Measurements from ENCODE around the gene PEG3.

PEG3 gene

GRCh38 chr19:56827708-56828107 lies 12.8 kb downstream of the PEG3 start:
- no peak for DNase-seq (ENCODE audit: extremely low spot score)
- no peak for TF ChIP-seq PKNOX1 (IDR thresholded peaks at IDR 0.05)
- no peak for TF ChIP-seq FOXK2 (IDR thresholded peaks at IDR 0.05)
- TF ChIP-seq SP1 (IDR thresholded peaks at IDR 0.05), result no peak
- no peak for TF ChIP-seq LEF1 (IDR thresholded peaks at IDR 0.05; ENCODE audit: borderline replicate concordance)
- TF ChIP-seq ARNT (IDR thresholded peaks at IDR 0.05), result no peak
- no peak for TF ChIP-seq CTBP1 (IDR thresholded peaks at IDR 0.05; ENCODE audit: borderline replicate concordance)
- TF ChIP-seq ZNF384 (IDR thresholded peaks at IDR 0.05), result no peak
- CTCF ChIA-PET, result no interaction called here
- POLR2A ChIA-PET, result no interaction called here

- ChIA-PET POLR2A (no interaction called here), CTCF (no interaction called here)
- DNase-seq (ENCODE audit: extremely low spot score), result no peak
- no peak for TF ChIP-seq CTBP1 (IDR thresholded peaks at IDR 0.05; ENCODE audit: borderline replicate concordance)
These were observed 16.6 kb downstream of the PEG3 start for GRCh38 chr19:56823956-56824355.

- TF ChIP-seq LEF1 (IDR thresholded peaks at IDR 0.05; ENCODE audit: borderline replicate concordance), result no peak
- no peak for TF ChIP-seq CTBP1 (IDR thresholded peaks at IDR 0.05; ENCODE audit: borderline replicate concordance)
- no peak for TF ChIP-seq PKNOX1 (IDR thresholded peaks at IDR 0.05)
- TF ChIP-seq SUZ12 (IDR thresholded peaks at IDR 0.05), result no peak
- TF ChIP-seq ARNT (IDR thresholded peaks at IDR 0.05), result no peak
- no peak for TF ChIP-seq SP1 (IDR thresholded peaks at IDR 0.05)
- TF ChIP-seq FOXM1 (IDR thresholded peaks at IDR 0.05; ENCODE audit: borderline replicate concordance), result no peak
- no peak for TF ChIP-seq ZNF384 (IDR thresholded peaks at IDR 0.05)
- TF ChIP-seq HDGF (IDR thresholded peaks at IDR 0.05; ENCODE audit: borderline replicate concordance), result no peak
- TF ChIP-seq L3MBTL2 (conservative IDR thresholded peaks at IDR 0.05), result no peak
- TF ChIP-seq ELF4 (IDR thresholded peaks at IDR 0.05), result no peak
- no peak for TF ChIP-seq FOXA1 (IDR thresholded peaks at IDR 0.05)
- no peak for TF ChIP-seq NFRKB (IDR thresholded peaks at IDR 0.05)
- TF ChIP-seq FOXK2 (IDR thresholded peaks at IDR 0.05), result no peak
- no peak for TF ChIP-seq BHLHE40 (IDR thresholded peaks at IDR 0.05; ENCODE audit: borderline replicate concordance)
- TF ChIP-seq TARDBP (IDR thresholded peaks at IDR 0.05), result no peak
- no peak for DNase-seq (ENCODE audit: extremely low spot score)
- ChIA-PET CTCF (no interaction called here), POLR2A (no interaction called here)
These were observed 17.1 kb downstream of the PEG3 start for GRCh38 chr19:56823417-56823816.

GRCh38 chr19:56822755-56823154 lies 17.8 kb downstream of the PEG3 start:
- POLR2A ChIA-PET, result no interaction called here
- no peak for TF ChIP-seq BHLHE40 (IDR thresholded peaks at IDR 0.05; ENCODE audit: borderline replicate concordance)
- TF ChIP-seq FOXK2 (IDR thresholded peaks at IDR 0.05), result no peak
- no peak for TF ChIP-seq ARNT (IDR thresholded peaks at IDR 0.05)
- no peak for TF ChIP-seq TARDBP (IDR thresholded peaks at IDR 0.05)
- TF ChIP-seq ELF4 (IDR thresholded peaks at IDR 0.05), result no peak
- no peak for TF ChIP-seq CTBP1 (IDR thresholded peaks at IDR 0.05; ENCODE audit: borderline replicate concordance)
- TF ChIP-seq LEF1 (IDR thresholded peaks at IDR 0.05; ENCODE audit: borderline replicate concordance), result no peak
- no peak for TF ChIP-seq ZNF384 (IDR thresholded peaks at IDR 0.05)
- TF ChIP-seq NFRKB (IDR thresholded peaks at IDR 0.05), result no peak
- TF ChIP-seq SP1 (IDR thresholded peaks at IDR 0.05), result no peak
- no peak for TF ChIP-seq PKNOX1 (IDR thresholded peaks at IDR 0.05)
- TF ChIP-seq HDGF (IDR thresholded peaks at IDR 0.05; ENCODE audit: borderline replicate concordance), result no peak
- no peak for TF ChIP-seq SUZ12 (IDR thresholded peaks at IDR 0.05)
- no peak for TF ChIP-seq L3MBTL2 (conservative IDR thresholded peaks at IDR 0.05)
- TF ChIP-seq FOXM1 (IDR thresholded peaks at IDR 0.05; ENCODE audit: borderline replicate concordance), result no peak
- no peak for TF ChIP-seq FOXA1 (IDR thresholded peaks at IDR 0.05)
- CTCF ChIA-PET, result no interaction called here

GRCh38 chr19:56821675-56822074 lies 18.9 kb downstream of the PEG3 start:
- ChIA-PET CTCF (no interaction called here), POLR2A (no interaction called here)
- DNase-seq (ENCODE audit: extremely low spot score), result no peak
- no peak for TF ChIP-seq FOXK2 (IDR thresholded peaks at IDR 0.05)
- TF ChIP-seq CTBP1 (IDR thresholded peaks at IDR 0.05; ENCODE audit: borderline replicate concordance), result no peak
- TF ChIP-seq ZNF384 (IDR thresholded peaks at IDR 0.05), result no peak
- no peak for TF ChIP-seq LEF1 (IDR thresholded peaks at IDR 0.05; ENCODE audit: borderline replicate concordance)
- TF ChIP-seq PKNOX1 (IDR thresholded peaks at IDR 0.05), result no peak
- TF ChIP-seq L3MBTL2 (conservative IDR thresholded peaks at IDR 0.05), result no peak
- no peak for TF ChIP-seq SP1 (IDR thresholded peaks at IDR 0.05)
- no peak for TF ChIP-seq TARDBP (IDR thresholded peaks at IDR 0.05)
- TF ChIP-seq NFRKB (IDR thresholded peaks at IDR 0.05), result no peak
- no peak for TF ChIP-seq ARNT (IDR thresholded peaks at IDR 0.05)
- no peak for TF ChIP-seq ELF4 (IDR thresholded peaks at IDR 0.05)
- TF ChIP-seq FOXA1 (IDR thresholded peaks at IDR 0.05), result no peak
- no peak for TF ChIP-seq HDGF (IDR thresholded peaks at IDR 0.05; ENCODE audit: borderline replicate concordance)
- TF ChIP-seq BHLHE40 (IDR thresholded peaks at IDR 0.05; ENCODE audit: borderline replicate concordance), result no peak
- TF ChIP-seq FOXM1 (IDR thresholded peaks at IDR 0.05; ENCODE audit: borderline replicate concordance), result no peak

More at GRCh38 chr19:56822755-56823154, 17.8 kb downstream of the PEG3 start:
- DNase-seq (ENCODE audit: extremely low spot score), result no peak

GRCh38 chr19:56821209-56821608 lies 19.3 kb downstream of the PEG3 start:
- TF ChIP-seq SP1 (IDR thresholded peaks at IDR 0.05) (no peak), PKNOX1 (IDR thresholded peaks at IDR 0.05) (no peak), ARNT (IDR thresholded peaks at IDR 0.05) (no peak), TARDBP (IDR thresholded peaks at IDR 0.05) (no peak), ZNF384 (IDR thresholded peaks at IDR 0.05) (no peak), L3MBTL2 (conservative IDR thresholded peaks at IDR 0.05) (no peak), HDGF (IDR thresholded peaks at IDR 0.05; ENCODE audit: borderline replicate concordance) (no peak), NFRKB (IDR thresholded peaks at IDR 0.05) (no peak), BHLHE40 (IDR thresholded peaks at IDR 0.05; ENCODE audit: borderline replicate concordance) (no peak), LEF1 (IDR thresholded peaks at IDR 0.05; ENCODE audit: borderline replicate concordance) (no peak), FOXM1 (IDR thresholded peaks at IDR 0.05; ENCODE audit: borderline replicate concordance) (no peak), FOXK2 (IDR thresholded peaks at IDR 0.05) (no peak), CTBP1 (IDR thresholded peaks at IDR 0.05; ENCODE audit: borderline replicate concordance) (no peak), FOXA1 (IDR thresholded peaks at IDR 0.05) (no peak), SUZ12 (IDR thresholded peaks at IDR 0.05) (no peak), ELF4 (IDR thresholded peaks at IDR 0.05) (no peak)
- ChIA-PET CTCF (no interaction called here), POLR2A (no interaction called here)
- DNase-seq (ENCODE audit: extremely low spot score), result no peak

Data from HEK293T (cell line).